Kidney tubule cell (primary cell): ENCODE data around the gene CFAP54.
"Not testable (repeated sequence)": the region's sequence is repeated elsewhere in the genome, so short reads cannot be mapped to it uniquely, and the experiment has no call there.

ENCODE experiments used
- DNase-seq: peaks from one replicate; pipeline ENCODE4 v3.0.0-alpha.2; 2018; ENCODE audit warnings: low spot score

The CFAP54 gene

DNA sequence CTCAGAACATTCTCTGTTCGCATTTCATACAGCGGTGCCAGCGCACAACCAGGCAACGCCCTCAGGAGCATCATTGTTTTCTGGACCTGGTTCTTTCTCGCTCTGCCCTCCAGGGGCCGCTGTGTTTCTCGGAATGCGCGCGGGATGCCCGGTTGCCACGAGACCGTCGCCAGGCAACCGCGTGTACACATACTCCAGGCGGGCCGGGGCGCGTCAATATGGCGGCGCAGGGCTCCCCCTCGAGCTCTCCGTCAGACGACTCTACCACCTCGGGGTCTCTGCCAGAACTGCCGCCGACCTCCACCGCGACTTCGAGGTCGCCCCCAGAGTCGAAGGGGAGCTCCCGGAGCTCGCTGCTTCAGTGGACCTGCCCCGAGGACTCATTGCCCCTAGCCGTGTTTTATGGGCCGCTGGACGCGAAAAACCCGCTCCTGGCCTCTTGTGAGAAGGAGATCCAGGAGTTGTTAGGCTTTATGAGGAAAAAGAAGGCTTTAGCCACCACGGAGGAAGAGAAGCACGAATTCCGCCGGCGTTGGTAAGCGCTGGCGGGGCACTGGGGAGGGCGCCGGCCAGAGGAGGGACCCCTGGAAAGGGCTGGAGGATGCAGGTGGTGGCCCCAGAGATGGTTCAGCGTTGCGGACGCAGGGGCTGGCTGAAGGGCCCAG lies at the start of gene CFAP54:
Gene CFAP54, plus strand, starts transcription at position 186 of the 665 bp plus-strand sequence. Its CDS starts 33 bp downstream, at position 219.
- peak; percentile 95 for DNase-seq

GRCh38 chr12:96441816-96442215 lies 47.6 kb upstream of the CFAP54 start:
- DNase-seq = no peak

DNA sequence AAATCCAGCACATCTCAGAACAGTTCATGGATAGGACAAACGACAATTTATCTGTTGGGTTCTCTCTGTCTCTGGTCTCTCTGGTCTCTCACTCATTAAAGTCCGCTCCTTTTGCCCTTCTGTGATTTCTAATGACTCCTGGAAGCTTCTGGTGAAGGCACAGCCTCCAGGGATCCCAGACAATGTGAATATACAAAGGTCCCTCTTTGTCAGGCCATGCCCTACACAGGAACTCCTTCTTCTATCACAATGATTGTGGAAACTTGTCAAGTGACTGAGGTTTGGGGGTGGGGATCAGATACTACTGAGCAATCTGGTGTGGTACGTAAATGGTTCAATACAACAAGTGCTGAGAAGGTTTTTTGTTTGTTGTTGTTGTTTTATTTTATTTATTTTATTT lies 46.5 kb upstream of the CFAP54 start:
- DNase-seq = no peak

DNA sequence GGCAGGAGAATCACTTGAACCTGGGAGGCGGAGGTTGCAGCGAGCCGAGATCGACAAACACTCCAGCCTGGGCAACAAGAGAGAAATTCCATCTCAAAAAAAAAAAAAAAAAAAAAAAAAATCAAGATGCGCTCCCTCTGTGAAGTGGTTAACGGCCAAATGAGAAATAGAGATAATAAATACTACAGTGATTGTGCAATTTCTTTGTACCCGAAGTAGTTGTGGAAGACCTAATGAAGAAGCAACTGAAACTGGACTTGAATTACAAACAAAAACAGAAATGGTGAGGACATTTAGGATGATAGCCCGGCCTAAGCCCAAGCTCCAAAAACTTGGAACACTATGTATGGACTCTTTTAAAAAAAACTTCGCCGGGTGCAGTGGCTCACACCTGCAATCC lies 45.0 kb upstream of the CFAP54 start:
- DNase-seq = no peak

DNA sequence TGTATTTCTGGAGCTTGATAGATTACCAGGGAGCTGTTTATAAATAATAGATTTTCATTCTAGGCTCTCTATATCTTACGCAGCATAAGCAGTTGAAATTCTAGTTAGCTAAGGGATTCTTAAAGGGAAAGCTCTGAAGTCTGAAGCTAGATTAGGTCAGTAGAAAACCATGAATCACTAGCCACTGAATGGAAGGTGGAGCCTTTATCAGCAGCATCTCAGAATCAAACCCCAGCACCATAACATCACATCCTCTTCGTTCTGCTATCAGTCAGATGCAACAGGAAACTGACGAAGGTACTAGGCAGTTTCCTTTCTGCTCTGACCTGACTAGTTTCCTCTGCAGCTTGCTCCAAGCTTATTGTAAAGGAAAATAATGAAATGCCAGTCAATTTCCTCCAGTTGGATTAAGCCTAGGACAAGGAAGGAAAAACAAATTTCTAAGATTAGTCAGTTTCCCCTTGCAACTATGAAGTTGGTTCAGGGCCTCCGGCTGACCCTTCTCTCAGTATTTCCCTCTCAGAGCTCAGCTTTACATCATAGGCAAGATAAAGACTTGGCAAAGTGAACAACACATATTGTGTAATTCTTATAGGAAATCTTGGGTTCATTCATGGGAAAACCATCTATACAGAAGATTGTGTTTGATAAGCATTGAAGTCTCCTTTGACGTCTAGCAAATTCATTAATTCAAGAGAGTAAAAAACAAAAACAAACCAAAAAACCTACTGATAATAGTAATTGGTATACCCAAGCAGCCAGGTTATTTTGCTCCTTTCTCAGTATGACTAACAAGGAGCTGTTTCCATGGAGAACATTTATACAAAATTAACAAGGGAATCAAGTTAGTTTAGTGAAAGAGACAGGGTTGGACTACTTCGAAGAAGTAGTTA lies 43.4 kb upstream of the CFAP54 start:
- peak; percentile 90 for DNase-seq

DNA sequence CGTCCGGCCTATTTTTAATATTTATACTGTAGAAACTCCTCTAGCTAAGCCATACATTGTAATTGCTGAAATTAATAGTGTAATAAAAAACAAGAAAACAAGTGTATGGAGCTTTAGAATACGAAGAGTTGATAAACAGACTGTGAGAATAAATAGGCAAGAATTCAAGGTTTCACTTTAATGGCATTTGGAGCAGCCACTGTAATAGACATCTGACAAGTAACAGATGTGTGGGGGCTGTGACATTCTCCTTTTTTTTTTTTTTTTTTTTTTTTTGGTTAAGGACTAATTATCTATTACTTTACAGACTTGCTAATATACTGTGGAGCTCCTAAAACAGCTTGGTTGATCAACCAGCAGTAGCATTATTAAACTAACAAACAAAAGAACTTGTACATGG lies 42.1 kb upstream of the CFAP54 start:
- no peak for DNase-seq

GRCh38 chr12:96448300-96448699 lies 41.1 kb upstream of the CFAP54 start:
- DNase-seq = peak; percentile 92

DNA sequence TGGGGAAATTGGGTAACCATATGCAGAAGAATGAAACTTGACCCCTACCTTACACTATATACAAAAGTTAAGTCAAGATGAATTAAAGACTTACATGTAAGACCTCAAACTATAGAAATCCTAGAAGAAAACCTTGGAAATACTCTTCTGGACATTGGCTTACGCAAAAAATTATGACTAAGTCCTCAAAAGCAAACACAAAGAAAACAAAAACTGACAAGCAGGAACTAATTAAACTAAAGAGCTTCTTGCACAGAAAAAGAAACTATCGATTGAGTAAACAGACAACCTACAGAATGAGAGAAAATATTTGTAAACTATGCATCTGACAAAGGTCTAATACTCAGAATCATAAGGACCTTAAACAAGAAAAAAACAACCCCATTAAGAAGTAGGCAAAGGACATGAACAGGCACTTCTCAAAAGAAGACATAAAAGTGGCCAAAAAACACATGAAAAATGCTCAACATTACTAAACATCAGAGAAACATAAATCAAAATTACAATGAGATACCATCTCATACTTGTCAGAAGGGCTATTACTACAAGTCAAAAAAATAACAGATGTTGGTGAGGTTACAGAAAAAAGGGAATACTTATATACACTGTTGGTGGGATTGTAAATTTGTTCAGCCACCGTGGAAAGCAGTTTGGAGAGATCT lies 37.0 kb upstream of the CFAP54 start:
- DNase-seq = no peak

GRCh38 chr12:96454396-96454795 lies 35.0 kb upstream of the CFAP54 start:
- DNase-seq = peak; percentile 71

GRCh38 chr12:96456265-96456974 lies 33.0 kb upstream of the CFAP54 start:
- DNase-seq = no peak

DNA sequence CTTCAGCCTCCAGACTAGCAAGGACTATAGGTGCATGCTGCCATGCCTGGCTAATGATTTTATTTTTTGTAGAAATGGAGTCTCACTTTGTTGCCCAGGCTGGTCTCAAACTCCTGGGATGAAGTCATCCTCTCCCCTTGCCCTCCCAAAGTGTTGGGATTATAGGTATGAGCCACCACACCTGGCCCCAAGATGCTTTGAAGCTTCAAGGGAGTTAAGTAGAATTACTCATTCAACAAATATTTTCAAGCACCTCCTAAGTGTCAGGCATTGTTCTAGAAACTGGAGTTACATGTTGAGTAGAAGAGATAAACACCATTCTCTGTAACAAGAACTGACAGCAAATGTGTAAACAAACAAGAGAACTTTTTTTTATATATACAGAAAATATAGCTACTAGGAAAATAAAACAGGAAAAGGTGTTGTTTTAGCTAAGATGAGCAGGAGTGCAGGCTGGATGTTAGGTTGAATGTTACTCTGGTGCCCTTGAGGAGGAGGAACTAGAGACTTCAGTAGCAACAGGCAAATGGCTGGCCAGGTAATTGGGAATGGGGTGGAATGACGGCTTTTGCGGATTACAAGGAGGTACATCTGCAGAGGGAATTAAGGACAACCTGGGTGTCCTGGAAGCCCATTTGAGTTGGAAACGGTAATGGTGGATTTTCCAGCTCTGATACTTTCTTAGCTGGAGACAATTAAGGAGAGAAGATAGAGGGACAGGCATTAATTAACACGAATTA lies 32.0 kb upstream of the CFAP54 start:
- DNase-seq = peak; percentile 87

GRCh38 chr12:96459281-96459680 lies 30.1 kb upstream of the CFAP54 start:
- DNase-seq = not testable (repeated sequence)

DNA sequence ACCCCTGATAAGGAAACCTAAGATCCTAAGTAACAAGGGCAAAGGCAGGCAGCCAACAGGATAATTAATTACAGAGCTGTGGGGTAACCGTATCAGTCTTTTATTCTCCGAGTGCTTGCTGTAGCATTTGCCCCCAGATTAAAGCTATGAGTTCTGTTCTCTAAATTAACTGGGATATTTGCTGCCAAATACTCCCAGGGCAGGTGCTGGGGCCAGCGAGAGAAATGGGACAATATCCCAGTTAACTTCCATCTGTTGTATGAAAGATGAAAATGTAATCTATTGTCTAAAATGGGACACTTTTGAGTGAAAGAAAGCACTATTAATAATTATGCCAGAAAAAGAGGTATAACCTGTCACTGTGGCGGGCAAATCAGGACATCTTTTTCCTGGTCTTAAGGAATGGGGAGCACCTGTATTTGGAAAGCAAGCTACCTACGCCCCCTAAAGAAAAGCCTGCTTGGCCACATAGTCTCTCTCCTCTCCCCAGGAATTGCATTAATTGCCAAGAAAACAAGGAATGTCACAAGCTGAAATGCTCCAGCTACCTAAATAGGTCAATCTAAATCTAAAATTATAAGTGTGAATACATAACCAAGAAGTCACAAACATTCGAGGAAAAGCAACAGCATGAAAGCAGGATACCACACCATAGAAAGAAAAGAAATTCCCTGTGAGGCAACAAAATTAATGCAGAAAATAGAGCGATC lies 26.7 kb upstream of the CFAP54 start:
- no peak for DNase-seq

GRCh38 chr12:96465896-96466295 lies 23.5 kb upstream of the CFAP54 start:
- DNase-seq = no peak

GRCh38 chr12:96466939-96467751 lies 22.2 kb upstream of the CFAP54 start:
- peak; percentile 90 for DNase-seq

DNA sequence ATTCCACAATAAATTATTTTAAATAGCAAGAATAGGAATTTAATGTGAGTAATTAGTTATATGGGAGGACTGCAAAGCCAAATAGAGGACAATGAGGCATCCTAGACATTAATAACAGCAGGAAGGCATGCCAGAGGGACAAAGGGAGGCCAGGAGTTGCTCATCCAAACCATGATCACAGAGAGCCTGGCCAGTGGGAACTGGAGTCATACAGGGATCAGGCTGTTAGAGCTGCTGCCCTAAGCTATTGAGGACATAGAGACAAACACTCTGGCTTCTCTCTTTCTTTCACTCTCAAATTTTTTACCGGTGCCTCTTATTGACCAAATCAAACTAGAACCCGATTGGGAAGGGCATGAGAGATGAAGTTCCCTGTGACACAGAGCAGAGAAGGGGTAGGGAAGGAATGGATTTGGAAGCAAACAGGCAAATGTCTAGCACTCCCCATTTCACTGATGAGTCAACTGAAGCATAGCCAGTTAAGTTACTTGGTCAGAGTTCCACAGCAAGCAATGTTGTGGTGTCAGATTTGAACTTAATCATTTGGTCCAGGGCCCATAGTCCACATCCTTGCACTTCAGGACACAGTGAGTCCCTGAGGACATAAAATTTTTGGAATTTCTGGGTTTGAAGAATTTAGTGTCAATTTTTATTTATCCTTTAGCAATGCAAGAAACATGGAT lies 17.9 kb upstream of the CFAP54 start:
- peak; percentile 57 for DNase-seq

GRCh38 chr12:96472384-96472783 lies 17.0 kb upstream of the CFAP54 start:
- DNase-seq = no peak

DNA sequence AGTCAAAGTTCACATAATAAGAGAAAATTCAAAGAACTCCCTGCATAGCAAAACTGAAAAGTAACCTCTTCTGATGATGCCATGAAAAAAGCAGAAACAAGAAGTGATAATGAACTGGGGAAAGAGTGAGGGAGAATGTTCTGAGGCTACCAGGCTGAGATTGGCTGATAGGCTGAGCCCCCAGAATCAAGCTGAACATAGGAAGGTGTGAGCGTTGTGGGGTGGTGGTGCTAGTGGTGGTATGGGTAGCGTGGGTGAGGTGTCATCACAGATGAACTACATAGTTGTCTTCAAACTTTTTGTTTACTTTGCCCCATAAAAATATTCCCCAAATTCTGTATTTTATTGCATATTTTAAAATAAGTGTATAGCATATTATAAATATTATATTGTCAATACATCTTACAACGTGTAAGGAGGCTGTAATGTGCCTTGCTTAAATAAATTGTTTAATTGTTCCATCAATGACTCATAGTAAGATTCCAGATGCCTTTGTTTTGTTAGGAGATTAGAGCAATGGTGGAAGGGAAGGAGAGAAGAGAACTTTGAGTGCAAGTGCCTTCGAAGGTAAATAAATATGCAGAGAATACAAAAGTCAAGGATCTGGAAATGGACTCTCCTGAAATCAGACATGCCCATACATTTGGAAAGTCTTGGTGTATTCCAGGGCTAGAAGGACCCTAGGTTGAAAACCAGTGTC lies 15.8 kb upstream of the CFAP54 start:
- DNase-seq = no peak

GRCh38 chr12:96474206-96474605 lies 15.2 kb upstream of the CFAP54 start:
- DNase-seq = no peak
